GM18502 (cell line): ENCODE data around the gene CGA.
A peak's percentile ranks its signal among the peaks of the same experiment; 100 is the strongest.

ENCODE experiments used
- ATAC-seq: cut with Tn5 transposase; IDR thresholded peaks from one replicate; pipeline ENCODE4 v1.9.1; 2021; ENCODE audit warnings: mild to moderate bottlenecking; ENCODE audit not compliant: unreplicated experiment, poor library complexity

CGA gene

GRCh38 chr6:87092435-87092834 is 2.5 kb downstream of the CGA start:
- ATAC-seq = no peak

DNA sequence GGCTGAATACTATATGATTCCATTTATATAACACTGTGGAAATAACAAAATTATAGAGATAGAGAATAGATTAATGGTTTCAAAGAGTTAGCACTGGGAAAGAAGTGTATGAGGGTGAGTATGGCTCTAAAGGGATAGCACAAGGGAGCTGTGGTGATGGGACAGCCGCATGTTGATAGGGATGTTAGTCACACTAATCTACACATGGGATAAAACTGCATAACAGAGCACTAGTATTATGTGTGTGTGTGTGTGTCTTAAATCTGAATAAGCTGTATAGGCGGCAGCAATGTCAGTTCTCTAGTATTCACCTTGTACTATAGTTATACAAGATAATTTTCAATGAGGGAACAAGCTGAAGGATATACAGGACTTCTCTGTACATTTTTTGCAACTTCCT is 5.8 kb downstream of the CGA start:
- ATAC-seq = no peak

GRCh38 chr6:87088076-87088475 is 6.8 kb downstream of the CGA start:
- peak; percentile 76 for ATAC-seq

GRCh38 chr6:87082160-87082721 is 12.7 kb downstream of the CGA start:
- peak; percentile 59 for ATAC-seq

DNA sequence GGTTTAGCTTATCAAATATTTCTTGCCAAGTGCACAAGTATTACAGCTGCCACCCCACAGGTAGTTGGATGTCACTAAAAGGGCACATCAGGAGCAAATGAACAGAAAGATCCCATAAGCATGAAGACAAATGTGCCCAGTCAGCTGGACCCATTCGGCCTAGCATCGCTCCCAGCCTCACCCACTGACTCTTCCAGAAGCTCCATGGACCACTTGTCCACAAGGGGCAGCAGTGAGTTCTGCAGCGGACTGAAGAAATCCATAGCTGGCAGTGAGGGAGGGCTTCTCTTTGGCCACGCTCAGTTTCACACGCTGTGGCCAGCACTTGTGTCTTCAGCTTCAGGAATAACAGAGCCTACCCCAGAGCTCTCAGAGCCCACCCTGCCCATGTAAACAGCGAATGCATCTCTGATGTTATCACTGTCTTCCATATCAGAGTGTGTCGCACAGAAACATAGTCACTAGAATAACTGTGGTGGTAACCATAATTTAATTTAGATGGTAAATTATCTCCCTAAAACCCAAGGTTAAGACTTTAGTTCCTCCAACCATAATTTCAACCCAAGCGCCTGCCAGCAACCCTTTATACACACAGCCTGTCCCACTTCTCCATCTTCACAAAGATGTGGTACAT is 15.8 kb downstream of the CGA start:
- ATAC-seq = peak; percentile 75

GRCh38 chr6:87075168-87075567 is 19.7 kb downstream of the CGA start:
- ATAC-seq = no peak

- ATAC-seq = no peak
These were observed 20.7 kb downstream of the CGA start for GRCh38 chr6:87074101-87074621.

DNA sequence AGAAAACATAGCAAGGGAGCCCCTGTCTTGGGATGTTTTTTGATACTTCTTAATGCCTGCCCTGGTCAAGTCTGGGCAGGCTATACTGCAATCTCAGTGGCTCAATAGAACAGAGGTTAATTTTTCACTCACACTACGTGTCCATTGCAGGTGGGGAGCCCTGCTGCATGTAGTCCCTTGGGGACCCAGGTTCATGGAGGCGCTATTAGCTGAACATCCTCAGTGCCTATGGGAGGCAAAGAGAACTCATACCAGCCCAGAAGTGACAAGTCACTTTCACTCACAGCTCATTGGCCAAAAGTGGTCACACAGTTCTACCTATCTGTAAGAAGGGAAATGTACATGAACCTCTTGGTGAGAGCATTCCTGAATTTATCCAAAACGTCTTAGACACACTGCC is 23.2 kb downstream of the CGA start:
- ATAC-seq = no peak

DNA sequence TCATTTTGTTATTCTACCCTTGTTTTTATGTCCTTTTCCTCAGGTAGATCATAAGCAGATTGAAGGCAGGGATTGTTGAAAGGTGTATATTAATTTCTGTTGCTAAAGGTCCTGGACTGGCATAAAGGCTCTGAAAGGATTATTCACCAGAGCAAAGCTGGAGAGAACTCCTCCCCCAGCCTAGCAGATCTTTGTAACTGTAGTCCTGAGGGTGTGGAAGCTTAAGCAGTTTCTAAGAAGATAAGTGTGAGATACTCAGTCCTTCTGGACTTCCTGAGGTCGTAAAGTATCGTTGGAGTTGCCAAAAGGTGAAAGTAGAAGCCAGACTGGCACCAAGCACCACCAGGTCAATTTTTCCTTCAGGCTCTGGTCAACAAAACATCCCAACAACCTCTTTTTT is 24.2 kb downstream of the CGA start:
- no peak for ATAC-seq

- ATAC-seq = no peak
These were observed 26.1 kb downstream of the CGA start for GRCh38 chr6:87068795-87069194.

DNA sequence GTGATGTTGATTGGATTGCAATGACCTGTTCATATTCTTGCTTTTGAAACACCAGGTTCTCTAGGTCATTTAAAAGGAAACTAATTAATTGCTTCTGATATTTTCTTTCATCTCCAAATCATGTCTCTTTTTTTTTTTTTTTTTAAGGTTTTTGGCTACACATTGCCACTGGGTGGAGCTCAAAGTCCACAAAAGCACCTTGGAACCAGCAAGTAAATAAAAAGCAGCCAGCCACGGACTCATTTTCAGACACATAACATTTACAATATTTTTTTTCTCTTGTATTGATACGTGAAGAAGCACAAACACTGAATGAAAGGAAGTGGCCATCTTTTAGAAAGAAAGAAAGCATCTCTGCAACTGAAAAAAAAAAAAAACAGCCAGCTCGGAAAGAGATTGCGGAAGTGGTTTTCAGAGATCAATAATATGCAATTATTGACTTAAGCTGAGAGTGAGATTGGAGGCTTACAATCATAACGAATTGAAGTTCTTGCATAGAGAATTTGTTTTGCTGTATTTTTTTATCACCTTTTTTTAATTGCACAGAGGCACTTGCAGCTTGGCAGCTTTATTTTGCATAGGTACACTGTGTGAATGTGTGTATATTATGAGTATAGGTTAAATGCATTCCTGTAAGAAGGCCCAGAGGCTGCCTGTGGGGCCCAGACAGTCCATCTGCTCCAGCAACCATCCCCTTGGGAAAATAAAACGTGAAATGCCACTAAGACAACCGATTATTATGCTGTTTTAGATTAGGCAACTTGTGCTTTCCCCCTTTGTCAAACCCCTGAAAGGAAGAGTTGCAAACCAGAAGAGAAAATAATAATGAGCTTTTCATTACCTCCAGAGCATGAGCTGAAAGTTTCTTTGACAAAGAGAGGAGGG is 28.2 kb downstream of the CGA start:
- ATAC-seq = peak; percentile 72

GRCh38 chr6:87065117-87065516 is 29.8 kb downstream of the CGA start:
- no peak for ATAC-seq

DNA sequence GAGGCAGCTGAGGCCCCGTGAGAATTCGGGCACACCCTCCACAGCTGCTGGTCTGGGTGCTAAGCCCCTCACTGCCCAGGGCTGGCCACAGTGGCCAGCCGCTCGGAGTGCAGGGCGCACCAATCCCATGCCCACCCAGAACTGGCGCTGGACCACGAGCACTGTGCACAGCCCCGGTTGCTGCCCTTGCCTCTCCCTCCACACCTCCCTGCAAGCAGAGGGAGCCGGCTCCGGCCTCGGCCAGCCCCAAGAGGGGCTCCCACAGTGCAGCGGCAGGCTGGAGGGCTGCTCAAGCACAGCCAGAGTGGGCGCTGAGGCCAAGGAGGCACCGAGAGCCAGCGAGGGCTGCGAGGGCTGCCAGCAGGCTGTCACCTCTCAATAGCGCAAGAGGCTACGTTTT is 35.0 kb downstream of the CGA start:
- no peak for ATAC-seq

GRCh38 chr6:87054143-87054833 is 40.6 kb downstream of the CGA start:
- no peak for ATAC-seq

DNA sequence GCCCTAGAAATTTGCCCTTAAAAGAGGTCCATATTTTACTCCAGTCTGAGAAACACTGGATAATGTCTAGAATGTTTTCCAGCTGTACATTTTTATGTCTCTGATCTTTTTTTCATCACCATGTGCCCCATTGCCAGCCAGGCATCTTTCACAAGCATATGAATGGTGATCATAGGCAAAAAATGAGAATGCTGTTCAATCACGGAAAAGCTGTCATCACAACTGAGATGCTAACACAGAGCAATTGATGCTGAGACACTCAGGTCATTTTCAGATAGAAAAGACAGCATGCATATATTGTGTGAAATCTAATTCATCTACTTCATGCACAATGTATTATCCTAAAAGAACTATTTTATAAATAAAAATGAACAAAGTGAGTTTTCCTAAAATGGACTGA is 41.6 kb downstream of the CGA start:
- ATAC-seq = no peak

- ATAC-seq = no peak
These were observed 45.1 kb downstream of the CGA start for GRCh38 chr6:87049779-87050178.

GRCh38 chr6:87045521-87046075 is 49.3 kb downstream of the CGA start:
- ATAC-seq = no peak

DNA sequence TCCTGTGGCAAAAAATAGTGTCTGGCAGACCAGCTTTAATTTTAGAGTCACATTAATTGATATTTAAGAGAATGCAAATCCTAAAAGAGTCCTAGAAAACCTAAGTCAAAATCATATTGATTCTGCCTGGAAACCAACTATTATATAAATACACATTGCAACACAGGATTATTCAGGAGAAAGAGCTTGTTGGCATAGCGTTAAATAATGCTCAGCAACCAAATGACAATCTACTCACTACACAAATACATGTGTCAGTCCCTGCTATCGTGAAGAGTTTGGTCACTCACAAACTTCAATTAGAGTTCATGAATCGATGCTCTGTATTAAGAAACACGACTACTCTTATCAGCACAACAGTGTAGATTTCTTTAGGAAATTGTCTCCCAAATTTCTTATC is 54.2 kb downstream of the CGA start:
- ATAC-seq = no peak
